ENCODE results near the gene ZC3H12D.

ZC3H12D gene

DNA sequence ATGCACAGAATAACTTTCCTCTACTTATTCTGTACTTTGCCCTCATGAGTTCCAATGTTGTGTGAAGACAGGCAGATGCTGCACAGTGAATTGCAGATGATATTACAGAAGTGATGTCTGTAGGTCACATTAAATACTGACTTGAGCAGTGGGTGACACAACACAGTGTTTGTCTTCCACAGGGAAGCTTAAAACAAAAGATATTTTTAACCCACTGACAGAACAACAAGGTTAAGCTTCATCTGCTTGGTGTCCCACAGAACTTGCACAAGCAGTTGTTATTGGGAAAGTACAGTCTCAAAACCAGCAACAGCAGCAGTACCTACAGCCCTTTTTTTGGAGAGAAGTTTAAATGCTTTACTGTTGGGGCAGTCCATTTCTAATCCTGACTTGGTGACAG, 74.3 kb downstream of the ZC3H12D start:
- DNase-seq (ENCODE audit: low spot score) = no peak

DNA sequence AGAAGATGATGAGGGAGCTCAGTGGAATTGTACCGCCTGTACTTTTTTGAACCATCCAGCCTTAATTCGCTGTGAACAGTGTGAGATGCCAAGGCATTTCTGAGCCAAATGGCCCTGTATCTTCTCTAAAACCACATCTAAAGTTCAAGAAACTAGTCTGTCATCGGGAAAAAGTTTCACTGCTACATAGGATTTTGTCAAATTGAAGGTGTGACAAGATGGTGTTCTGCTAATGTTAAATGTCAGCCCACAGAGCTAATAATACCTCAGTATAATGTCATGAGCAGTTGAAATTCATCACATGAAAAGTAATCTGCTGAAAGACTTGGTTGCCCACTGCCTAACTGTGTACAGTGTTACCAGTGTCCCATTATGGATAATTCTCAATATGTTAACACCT, 75.2 kb downstream of the ZC3H12D start:
- DNase-seq (ENCODE audit: low spot score) = no peak

DNA sequence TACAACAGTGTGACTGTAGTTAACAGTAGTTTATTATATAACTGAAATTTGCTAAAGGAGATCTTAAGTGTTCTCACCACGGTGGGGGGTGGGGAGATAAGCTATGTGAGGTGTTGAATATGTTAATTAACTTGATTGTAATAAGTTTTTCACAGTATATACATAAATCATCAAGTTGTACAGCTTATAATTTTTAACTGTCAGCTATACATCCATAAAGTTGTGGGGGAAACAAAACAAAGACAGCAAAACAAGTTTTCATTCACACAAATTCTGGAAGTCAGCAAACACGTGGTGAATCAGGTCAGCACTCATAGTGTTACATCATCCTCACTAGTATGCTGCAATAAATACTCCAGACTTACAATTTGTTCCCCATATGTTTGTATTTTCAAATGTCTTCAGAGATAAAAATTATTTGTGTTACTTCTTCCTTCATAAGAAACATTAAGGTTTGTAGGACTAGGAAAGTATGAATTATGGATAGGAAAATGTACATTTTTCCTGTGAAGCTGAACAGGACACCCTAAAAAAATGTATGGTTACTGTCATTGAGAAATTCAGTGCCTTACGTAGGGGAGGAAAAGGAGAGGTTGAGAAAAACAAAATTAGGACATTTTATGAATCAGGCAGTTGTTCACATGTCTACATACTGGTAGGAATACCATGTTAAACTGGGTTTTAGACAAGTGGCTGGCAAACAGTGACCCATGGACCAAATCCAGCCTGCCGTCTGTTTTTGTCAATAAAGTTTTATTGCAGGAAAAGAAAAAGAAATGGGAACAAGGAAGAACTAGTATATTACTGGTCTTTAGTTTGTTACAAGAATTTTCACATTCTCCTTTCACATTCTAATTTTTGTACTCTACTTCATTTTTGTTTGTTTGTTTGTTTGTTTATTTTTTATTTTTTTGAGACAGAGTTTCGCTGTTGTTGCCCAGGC, 78.7 kb downstream of the ZC3H12D start:
- no peak for DNase-seq (ENCODE audit: low spot score)

DNA sequence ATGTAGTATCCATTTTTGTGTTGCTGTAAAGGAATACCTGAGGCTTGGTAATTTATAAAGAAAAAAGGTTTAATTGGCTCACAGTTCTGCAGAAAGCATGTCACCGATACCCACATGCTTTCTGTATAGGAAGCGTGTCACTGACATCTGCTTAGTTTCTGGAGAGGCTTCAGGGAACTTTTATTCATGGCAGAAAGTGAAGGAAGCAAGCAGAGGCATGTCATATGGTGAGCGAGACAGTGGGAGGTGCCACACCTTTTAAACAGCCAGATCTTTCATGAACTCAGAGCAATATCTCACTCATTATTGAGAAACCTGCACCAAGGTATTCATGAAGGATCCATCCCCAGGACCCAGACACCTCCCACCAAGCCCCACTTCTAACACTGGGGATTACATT, 81.3 kb downstream of the ZC3H12D start:
- no peak for DNase-seq (ENCODE audit: low spot score)

DNA sequence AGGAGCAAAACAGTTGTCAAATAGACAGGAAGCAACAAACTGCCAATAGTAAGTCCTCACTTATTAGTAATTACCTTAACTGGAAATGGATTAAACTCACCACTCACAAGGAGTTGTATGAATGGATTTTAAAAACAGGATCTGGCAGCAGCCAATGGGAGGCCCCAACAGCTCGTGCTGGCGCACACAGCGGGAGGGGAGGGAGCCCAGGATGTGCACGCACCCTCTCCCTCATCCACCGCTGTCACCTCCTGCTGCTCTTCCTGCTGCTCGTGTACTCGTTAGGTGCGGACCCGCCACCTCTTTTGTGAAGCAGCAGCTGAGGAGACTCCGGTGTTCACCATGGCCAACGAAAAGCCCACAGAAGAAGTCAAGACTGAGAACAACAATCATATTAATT, 84.8 kb downstream of the ZC3H12D start, which contains the start of gene SUMO4:
Gene SUMO4 (plus strand): TSS at position 213 of the 400 bp plus-strand sequence. CDS start 130 bp downstream, at position 343.
- no peak for DNase-seq (ENCODE audit: low spot score)

DNA sequence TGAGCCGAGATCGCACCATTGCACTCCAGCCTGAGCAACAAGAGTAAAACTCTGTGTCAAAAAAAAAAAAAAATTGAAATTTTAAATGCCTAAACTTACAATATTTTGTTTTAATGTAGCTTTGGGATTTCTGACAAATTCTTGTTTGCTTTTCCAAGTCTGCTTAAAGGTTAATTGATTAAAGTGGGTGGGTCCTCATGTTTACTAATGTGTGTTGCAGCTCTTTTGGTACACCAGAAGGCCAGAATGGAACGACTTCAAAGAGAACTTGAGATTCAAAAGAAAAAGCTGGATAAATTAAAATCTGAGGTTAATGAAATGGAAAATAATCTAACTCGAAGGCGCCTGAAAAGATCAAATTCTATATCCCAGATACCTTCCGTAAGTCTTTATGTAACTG, 87.4 kb downstream of the ZC3H12D start:
- DNase-seq (ENCODE audit: low spot score) = no peak
